IMR-90 (cell line): ENCODE data around the gene ADISSP. TPM values are rescaled to one million over a fixed set of nuclear protein-coding genes. Genes with fewer than 3 reads are reported as not detected.

ENCODE experiments used
- ATAC-seq: fragments of 200-7000 bp; cut with Tn5 transposase; 2 replicates; pipeline ENCODE4 v1.9.1; 2020; ENCODE audit warnings: low read depth, mild to moderate bottlenecking, moderate library complexity
- BruUV-seq: library from RNA; stranded (reverse); fragments of 400-500 nt; replicated peaks from 2 replicates; lab custom pipeline; 2021; lab: Mats Ljungman, UMichigan
- CTCF ChIA-PET: fragments of 300-600 bp; formaldehyde crosslinking; extraction: SDS; loops from one replicate; lab custom pipeline; 2021; ENCODE audit warnings: antibody characterized with exemption; lab: Yijun Ruan, JAX
- POLR2A ChIA-PET: fragments of 300-600 bp; sonication (Branson Sonifier 250); formaldehyde crosslinking; loops from one replicate; lab custom pipeline; 2022; ENCODE audit warnings: antibody characterized with exemption; ENCODE audit not compliant: unreplicated experiment; lab: Charles Lee
- DNase-seq: peaks from one replicate; pipeline ENCODE4 v3.0.0; 2013
- H2AFZ ChIP-seq: replicated peaks from 2 replicates; pipeline ENCODE3; 2013; ENCODE audit warnings: low read length, mild to moderate bottlenecking; ENCODE audit not compliant: poor library complexity
- H2AK5ac ChIP-seq: 2 replicates; pipeline ENCODE4 v1.6.1; 2013; ENCODE audit warnings: low read depth, low read length, inconsistent platforms
- H2AK9ac ChIP-seq: replicated peaks from 2 replicates; pipeline ENCODE3; 2013; ENCODE audit warnings: mild to moderate bottlenecking, low read depth, low read length, moderate library complexity; ENCODE audit not compliant: poor library complexity
- H2BK120ac ChIP-seq: 2 replicates; pipeline ENCODE4 v1.6.1; 2013; ENCODE audit warnings: low read depth, low read length, inconsistent platforms
- H2BK15ac ChIP-seq: 3 replicates; pipeline ENCODE4 v1.6.1; 2013; ENCODE audit warnings: low read depth, low read length, inconsistent platforms
- H2BK20ac ChIP-seq: 2 replicates; pipeline ENCODE4 v1.6.1; 2013; ENCODE audit warnings: low read depth, mild to moderate bottlenecking, inconsistent platforms, low read length, moderate library complexity
- H2BK5ac ChIP-seq: 2 replicates; pipeline ENCODE4 v1.6.1; 2013; ENCODE audit warnings: mild to moderate bottlenecking, low read depth, low read length, inconsistent platforms; ENCODE audit not compliant: poor library complexity, severe bottlenecking
- H3K14ac ChIP-seq: replicated peaks from 2 replicates; pipeline ENCODE4 v1.6.1; 2013; ENCODE audit warnings: low read depth, low read length, inconsistent platforms
- H3K18ac ChIP-seq: 2 replicates; pipeline ENCODE4 v1.6.1; 2013; ENCODE audit warnings: low read depth, low read length, control low read depth
- H3K23ac ChIP-seq: 2 replicates; pipeline ENCODE4 v1.6.1; 2013; ENCODE audit warnings: low read depth, low read length, inconsistent platforms
- H3K27ac ChIP-seq: 2 replicates; pipeline ENCODE4 v1.5.1; 2013; ENCODE audit warnings: mild to moderate bottlenecking, control low read depth, low read length; ENCODE audit not compliant: insufficient read depth
- H3K27me3 ChIP-seq: 2 replicates; pipeline ENCODE4 v1.6.1; 2013; ENCODE audit warnings: low read length; ENCODE audit not compliant: control insufficient read depth, insufficient read depth
- H3K36me3 ChIP-seq: 2 replicates; pipeline ENCODE4 v1.6.1; 2013; ENCODE audit warnings: low read length, mixed read lengths; ENCODE audit not compliant: control insufficient read depth, insufficient read depth
- H3K4ac ChIP-seq: 2 replicates; pipeline ENCODE4 v1.6.1; 2013; ENCODE audit warnings: low read depth, low read length, inconsistent platforms
- H3K4me1 ChIP-seq: 2 replicates; pipeline ENCODE4 v1.6.1; 2013; ENCODE audit warnings: low read length, mixed read lengths; ENCODE audit not compliant: control insufficient read depth, insufficient read depth
- H3K4me2 ChIP-seq: 2 replicates; pipeline ENCODE4 v1.6.1; 2013; ENCODE audit warnings: low read depth, mild to moderate bottlenecking, control low read depth, low read length, moderate library complexity
- H3K4me3 ChIP-seq: 2 replicates; pipeline ENCODE4 v1.5.1; 2013; ENCODE audit warnings: low read depth, mild to moderate bottlenecking, control low read depth, low read length, moderate library complexity; ENCODE audit not compliant: insufficient read depth
- H3K56ac ChIP-seq: 2 replicates; pipeline ENCODE4 v1.6.1; 2013; ENCODE audit warnings: low read length, inconsistent platforms; ENCODE audit not compliant: insufficient read depth; ENCODE audit errors: extremely low read depth
- H3K79me1 ChIP-seq, 2 experiments: 2 replicates each; pipeline ENCODE4 v1.6.1; 2013; ENCODE audit warnings: low read length in 2 of 2, inconsistent platforms in 1 of 2, low read depth in 1 of 2
- H3K9ac ChIP-seq: 2 replicates; pipeline ENCODE4 v1.6.1; 2013; ENCODE audit warnings: low read depth, low read length, control low read depth
- H3K9me1 ChIP-seq: 2 replicates; pipeline ENCODE4 v1.6.1; 2013; ENCODE audit warnings: low read length, inconsistent platforms; ENCODE audit not compliant: insufficient read depth
- H3K9me3 ChIP-seq: 2 replicates; pipeline ENCODE4 v1.6.1; 2013; ENCODE audit warnings: low read length; ENCODE audit not compliant: control insufficient read depth, insufficient read depth
- H4K20me1 ChIP-seq: 2 replicates; pipeline ENCODE4 v1.6.1; 2013; ENCODE audit warnings: low read length, inconsistent platforms; ENCODE audit not compliant: insufficient read depth
- H4K5ac ChIP-seq: 2 replicates; pipeline ENCODE4 v1.6.1; 2013; ENCODE audit warnings: mild to moderate bottlenecking, low read depth, low read length, control low read depth
- H4K8ac ChIP-seq, 2 experiments: 2 replicates each; pipeline ENCODE4 v1.6.1; 2013; ENCODE audit warnings: low read depth in 2 of 2, low read length in 2 of 2, control low read depth in 1 of 2, inconsistent platforms in 1 of 2
- H4K91ac ChIP-seq: 2 replicates; pipeline ENCODE4 v1.6.1; 2013; ENCODE audit warnings: low read depth, low read length, inconsistent platforms; ENCODE audit not compliant: insufficient read depth
- CEBPB ChIP-seq: IDR thresholded peaks from 2 replicates; pipeline ENCODE4 v1.6.1; 2012; ENCODE audit warnings: low read depth, low read length, improper control_type of control experiment
- MAFK ChIP-seq: IDR thresholded peaks from 2 replicates; pipeline ENCODE4 v1.6.1; 2012; ENCODE audit warnings: low read depth, low read length, improper control_type of control experiment
- WGBS, 2 experiments: methylation state at CpG; one replicate each; pipeline versions ENCODE4 v1.1.5 to v1.1.7; 2013; ENCODE audit warnings: missing lambda C conversion rate in 2 of 2; ENCODE audit not compliant: insufficient read length in 1 of 2; ENCODE audit errors: extremely low coverage in 2 of 2; 5-methylcytosine and 5-hydroxymethylcytosine counted together
- dilution Hi-C: fragments of 300-500 bp; cut with HindIII; formaldehyde crosslinking; loops from one replicate; pipeline ENCODE4 v1.14.3; 2018; ENCODE audit warnings: low sequenced_read_pairs; ENCODE audit not compliant: unreplicated experiment
- in situ Hi-C: fragments of 300-500 bp; cut with MboI; formaldehyde crosslinking; loops from 3 replicates; pipeline ENCODE4 v1.14.3; 2019; ENCODE audit warnings: low sequenced_read_pairs, inconsistent platforms, mixed read lengths
- intact Hi-C: fragments of 100-400 bp; cut with micrococcal nuclease; formaldehyde crosslinking; loops from 2 replicates; pipeline ENCODE4 v1.10.0; 2022
- polyA plus RNA-seq, 3 experiments: library from polyadenylated mRNA; depleted of rRNA; stranded (reverse); fragments of >200 nt; gene quantifications; 2 replicates each; pipeline ENCODE4 v1.2.3, GENCODE V29; 2012; ENCODE audit warnings: low replicate concordance in 1 of 3
- total RNA-seq: library from RNA; depleted of rRNA; stranded (reverse); fragments of >200 nt; gene quantifications from 2 replicates; pipeline ENCODE4 v1.2.3, GENCODE V29; 2012

Gene ADISSP
- total and polyA plus RNA-seq, 2 of the 4 experiments (the other 2 are of a cell fraction): 31.9 to 58.2 TPM

DNA sequence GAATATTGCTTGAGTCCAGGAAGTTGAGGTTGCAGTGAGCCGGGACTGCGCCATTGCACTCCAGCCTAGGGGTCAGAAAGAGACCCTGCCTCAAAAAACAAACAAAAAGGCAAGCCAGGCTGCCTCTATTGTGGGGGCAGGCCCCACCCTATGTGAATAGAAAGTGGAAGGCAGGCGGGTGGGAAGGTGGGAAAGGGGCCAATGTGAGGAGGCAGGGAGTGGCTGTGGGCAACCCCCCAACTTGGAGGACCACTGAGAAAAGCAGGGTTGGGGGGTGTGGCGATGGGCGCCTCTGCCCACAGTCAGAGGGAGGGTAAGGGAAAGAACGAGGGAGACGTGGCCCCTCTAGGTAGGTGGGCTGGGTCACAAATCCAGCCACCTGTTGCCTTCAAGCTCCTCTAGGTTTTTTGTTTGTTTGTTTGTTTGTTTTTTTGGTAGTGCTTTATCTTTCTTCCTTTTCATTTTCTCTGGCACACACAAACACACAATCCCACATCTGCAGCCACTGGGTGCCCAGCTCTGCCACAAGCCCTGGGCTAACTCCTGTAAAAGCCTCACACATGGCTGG lies 47.5 kb upstream of the ADISSP start:
- ATAC-seq (no peak), DNase-seq (no peak)
- Histone ChIP-seq H3K4ac (no peak overlapping the region), H4K91ac (no peak overlapping the region), H3K4me1 (peaks cover 18% of the 10 kb centered on the region), H3K9ac (no peak overlapping the region), H3K9me1 (peaks cover 19% of the 10 kb centered on the region), H3K4me2 (no peak overlapping the region), H2BK120ac (no peak overlapping the region; the same call in 1 of the 2 replicates), H3K27ac (no peak overlapping the region), H2BK20ac (no peak overlapping the region), H4K20me1 (no peaks in the 10 kb centered on the region), H3K36me3 (no peaks in the 10 kb centered on the region), H2AK5ac (no peak overlapping the region), H3K27me3 (no peaks in the 10 kb centered on the region), H3K14ac (no peak overlapping the region), H2AK9ac (no peak overlapping the region), H3K23ac (no peak overlapping the region), H3K9me3 (no peaks in the 10 kb centered on the region), H2BK15ac (no peak overlapping the region), H4K5ac (no peak overlapping the region), H3K79me1 (peaks cover 4 to 30% of the 10 kb centered on the region in 2 experiments; a peak in 3 of 4 replicates), H3K18ac (no peak overlapping the region), H3K56ac (no peak overlapping the region), H2BK5ac (no peak overlapping the region), H3K4me3 (no peak overlapping the region), H4K8ac (no peak overlapping the region), H2AFZ (no peak overlapping the region)
- CTCF ChIA-PET: interaction anchor here (1.3 kb wide), 1 partner anchor 29 kb away, joined by 4 read pairs; the partner anchor contains the start of gene CENPB
- BruUV-seq: no TSS peak
- no CpG with 5 or more reads among the region's 7 CpGs for WGBS, 2 experiments
- POLR2A ChIA-PET: no interaction called here
- dilution Hi-C loops (no loop called here), intact Hi-C loops (no loop called here), in situ Hi-C loops (no loop called here)
- TF ChIP-seq MAFK: no peak
- TF ChIP-seq CEBPB: no peak
